A673 (cell line): ENCODE measurements around the gene U2AF1L4. TPM values are rescaled to one million over a fixed set of nuclear protein-coding genes. Genes with fewer than 3 reads are reported as not detected.

ENCODE experiments used
- BruUV-seq: library from RNA; stranded (reverse); fragments of 400-500 nt; replicated peaks from 2 replicates; lab custom pipeline; 2021; lab: Mats Ljungman, UMichigan
- CTCF ChIA-PET: fragments of 300-600 bp; sonication (Branson Sonifier 250); formaldehyde crosslinking; loops from one replicate; lab custom pipeline; 2022; ENCODE audit warnings: antibody characterized with exemption; lab: Charles Lee
- POLR2A ChIA-PET: fragments of 300-600 bp; sonication (Branson Sonifier 250); formaldehyde crosslinking; loops from one replicate; lab custom pipeline; 2022; ENCODE audit warnings: antibody characterized with exemption; ENCODE audit not compliant: low non-redundant PET; lab: Charles Lee
- DNase-seq: peaks from one replicate; pipeline ENCODE4 v3.0.0-alpha.2; 2015; ENCODE audit warnings: low spot score
- H3K27ac ChIP-seq: fragments of 200-600 bp; sonication (generic); 2 replicates; pipeline ENCODE4 v1.5.1; 2016; ENCODE audit warnings: mixed run types, low read depth, mild to moderate bottlenecking, mixed read lengths, antibody characterized with exemption, low read length; ENCODE audit not compliant: poor library complexity, severe bottlenecking
- H3K27me3 ChIP-seq: fragments of 200-600 bp; sonication (generic); replicated peaks from 2 replicates; pipeline ENCODE4 v1.6.1; 2017; ENCODE audit warnings: mixed run types, low read depth, mild to moderate bottlenecking, mixed read lengths, antibody characterized with exemption, low read length; ENCODE audit not compliant: insufficient read depth, poor library complexity
- H3K36me3 ChIP-seq: fragments of 200-600 bp; sonication (generic); 2 replicates; pipeline ENCODE4 v1.6.1; 2016; ENCODE audit warnings: mixed run types, mild to moderate bottlenecking, mixed read lengths, antibody characterized with exemption, low read length; ENCODE audit not compliant: insufficient read depth, poor library complexity, severe bottlenecking
- H3K4me1 ChIP-seq: fragments of 200-600 bp; sonication (generic); 2 replicates; pipeline ENCODE4 v1.6.1; 2017; ENCODE audit warnings: mixed run types, mild to moderate bottlenecking, mixed read lengths, antibody characterized with exemption, low read length; ENCODE audit not compliant: insufficient read depth, poor library complexity, severe bottlenecking
- H3K4me3 ChIP-seq: fragments of 200-600 bp; sonication (generic); 2 replicates; pipeline ENCODE4 v1.5.1; 2016; ENCODE audit warnings: low read depth, mixed run types, mild to moderate bottlenecking, mixed read lengths, low read length; ENCODE audit not compliant: poor library complexity, severe bottlenecking
- H3K9me3 ChIP-seq: fragments of 200-600 bp; sonication (generic); 2 replicates; pipeline ENCODE4 v1.6.1; 2016; ENCODE audit warnings: mixed run types, low read depth, mild to moderate bottlenecking, mixed read lengths, antibody characterized with exemption, low read length; ENCODE audit not compliant: poor library complexity, severe bottlenecking
- EZH2 ChIP-seq: fragments of 200-600 bp; sonication (generic); IDR thresholded peaks from 2 replicates; pipeline ENCODE4 v1.6.1; 2017; ENCODE audit warnings: borderline replicate concordance, low read depth, mild to moderate bottlenecking, mixed read lengths, antibody characterized with exemption, low read length; ENCODE audit not compliant: poor library complexity, severe bottlenecking
- intact Hi-C: fragments of 100-400 bp; cut with micrococcal nuclease; formaldehyde crosslinking; loops from one replicate; pipeline ENCODE4 v1.10.0; 2022; ENCODE audit not compliant: unreplicated experiment
- total RNA-seq: library from RNA; stranded (reverse); gene quantifications from 2 replicates; pipeline ENCODE4 v1.2.3, GENCODE V29; 2021
- TF ChIP-seq, protein P1 (sequence below): fragments of 300-800, 200-600 bp; sonication (generic); conservative IDR thresholded peaks from 2 replicates; pipeline ENCODE4 v1.5.1; 2017; ENCODE audit warnings: low read depth, mild to moderate bottlenecking, antibody characterized with exemption, low read length, moderate library complexity, mixed read lengths

Gene U2AF1L4
- total RNA-seq, 1 experiment from 2014 or later = 21.0 TPM

- peaks cover 37% of the 10 kb centered on the region for H3K36me3 ChIP-seq
- H3K4me1 ChIP-seq = no peaks in the 10 kb centered on the region
- no peak overlapping the region for H3K4me3 ChIP-seq
- no peak for DNase-seq
- no peak for TF ChIP-seq EZH2
- TF ChIP-seq, protein P1, sequence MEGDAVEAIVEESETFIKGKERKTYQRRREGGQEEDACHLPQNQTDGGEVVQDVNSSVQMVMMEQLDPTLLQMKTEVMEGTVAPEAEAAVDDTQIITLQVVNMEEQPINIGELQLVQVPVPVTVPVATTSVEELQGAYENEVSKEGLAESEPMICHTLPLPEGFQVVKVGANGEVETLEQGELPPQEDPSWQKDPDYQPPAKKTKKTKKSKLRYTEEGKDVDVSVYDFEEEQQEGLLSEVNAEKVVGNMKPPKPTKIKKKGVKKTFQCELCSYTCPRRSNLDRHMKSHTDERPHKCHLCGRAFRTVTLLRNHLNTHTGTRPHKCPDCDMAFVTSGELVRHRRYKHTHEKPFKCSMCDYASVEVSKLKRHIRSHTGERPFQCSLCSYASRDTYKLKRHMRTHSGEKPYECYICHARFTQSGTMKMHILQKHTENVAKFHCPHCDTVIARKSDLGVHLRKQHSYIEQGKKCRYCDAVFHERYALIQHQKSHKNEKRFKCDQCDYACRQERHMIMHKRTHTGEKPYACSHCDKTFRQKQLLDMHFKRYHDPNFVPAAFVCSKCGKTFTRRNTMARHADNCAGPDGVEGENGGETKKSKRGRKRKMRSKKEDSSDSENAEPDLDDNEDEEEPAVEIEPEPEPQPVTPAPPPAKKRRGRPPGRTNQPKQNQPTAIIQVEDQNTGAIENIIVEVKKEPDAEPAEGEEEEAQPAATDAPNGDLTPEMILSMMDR = no peak
- H3K27me3 ChIP-seq = no peaks in the 10 kb centered on the region
- CTCF ChIA-PET = no interaction called here
- POLR2A ChIA-PET = no interaction called here
- H3K9me3 ChIP-seq = no peaks in the 10 kb centered on the region
- no peak overlapping the region for H3K27ac ChIP-seq
- no TSS peak for BruUV-seq
- intact Hi-C loops = no loop called here
These were observed 19.5 kb upstream of the U2AF1L4 start for GRCh38 chr19:35764432-35765315.

DNA sequence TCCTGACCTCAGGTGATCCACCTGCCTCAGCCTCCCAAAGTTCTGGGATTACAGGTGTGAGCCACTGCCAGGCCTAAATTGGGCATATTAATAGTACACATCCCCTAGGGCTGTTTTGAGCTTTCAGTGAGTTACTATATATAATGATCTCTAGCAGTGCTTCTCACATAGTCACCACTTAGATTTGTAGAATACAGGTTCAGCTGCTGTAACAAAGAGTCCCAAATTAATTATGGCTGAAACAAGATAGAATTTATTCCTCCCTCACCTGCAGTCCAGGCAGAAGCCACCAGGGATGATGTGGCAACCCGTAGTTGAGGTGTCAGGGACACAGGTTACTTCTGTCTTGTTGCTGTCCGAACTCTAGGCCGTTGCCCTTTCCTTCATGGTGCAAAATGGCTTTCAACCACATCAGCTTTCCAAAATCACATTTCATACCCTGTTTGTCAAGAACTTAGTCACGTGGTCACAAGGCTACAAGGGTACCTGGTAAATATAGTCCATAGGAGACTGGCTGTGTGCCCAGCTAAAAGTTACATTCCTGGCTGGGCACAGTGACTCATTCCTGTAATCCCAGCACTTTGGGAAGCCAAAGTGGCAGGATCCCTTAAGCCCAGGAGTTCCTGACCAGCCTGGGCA is 15.6 kb upstream of the U2AF1L4 start:
- ChIA-PET POLR2A (no interaction called here), CTCF (no interaction called here)
- BruUV-seq = no TSS peak
- no peak overlapping the region for H3K4me3 ChIP-seq
- H3K4me1 ChIP-seq = peaks cover 23% of the 10 kb centered on the region
- no peaks in the 10 kb centered on the region for H3K27me3 ChIP-seq
- TF ChIP-seq, protein P1 = no peak
- TF ChIP-seq EZH2 = no peak
- H3K27ac ChIP-seq = no peak overlapping the region
- H3K36me3 ChIP-seq = peaks cover 36% of the 10 kb centered on the region
- DNase-seq = no peak
- intact Hi-C loops = no loop called here
- no peaks in the 10 kb centered on the region for H3K9me3 ChIP-seq

DNA sequence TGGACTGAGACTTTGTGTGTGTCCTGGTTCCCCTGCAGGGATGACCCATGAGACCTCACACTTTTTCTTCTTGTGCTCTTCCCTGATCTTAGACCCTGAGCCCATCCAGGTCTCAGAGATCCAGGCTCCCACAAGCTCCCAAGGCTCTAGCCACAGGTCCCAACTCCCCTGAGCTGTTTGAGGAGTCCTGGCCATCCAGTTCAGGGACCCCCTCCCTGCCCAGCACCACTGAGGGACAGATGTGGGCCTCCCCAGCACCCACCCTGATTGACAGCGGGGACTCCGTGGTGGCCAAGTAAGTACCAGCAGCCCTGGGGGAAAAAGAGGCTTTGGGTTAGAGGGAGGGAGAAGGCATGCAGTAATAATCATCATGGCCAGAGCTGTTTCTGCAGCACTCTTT is 14.5 kb upstream of the U2AF1L4 start:
- Histone ChIP-seq H3K4me3 (no peak overlapping the region), H3K9me3 (no peaks in the 10 kb centered on the region), H3K4me1 (peaks cover 32% of the 10 kb centered on the region), H3K36me3 (peaks cover 31% of the 10 kb centered on the region), H3K27me3 (no peaks in the 10 kb centered on the region), H3K27ac (no peak overlapping the region)
- POLR2A ChIA-PET = no interaction called here
- DNase-seq = no peak
- CTCF ChIA-PET = no interaction called here
- no peak for TF ChIP-seq EZH2
- TF ChIP-seq, protein P1 = no peak
- no TSS peak for BruUV-seq
- intact Hi-C loops = no loop called here
